Measurements from ENCODE around the gene NINJ2. TPM values are rescaled to one million over a fixed set of nuclear protein-coding genes. Genes with fewer than 3 reads are reported as not detected.

The NINJ2 gene
- total and polyA plus RNA-seq, 3 donors from 2014 or later = 9.2 to 17.3 (median 11.2) TPM

DNA sequence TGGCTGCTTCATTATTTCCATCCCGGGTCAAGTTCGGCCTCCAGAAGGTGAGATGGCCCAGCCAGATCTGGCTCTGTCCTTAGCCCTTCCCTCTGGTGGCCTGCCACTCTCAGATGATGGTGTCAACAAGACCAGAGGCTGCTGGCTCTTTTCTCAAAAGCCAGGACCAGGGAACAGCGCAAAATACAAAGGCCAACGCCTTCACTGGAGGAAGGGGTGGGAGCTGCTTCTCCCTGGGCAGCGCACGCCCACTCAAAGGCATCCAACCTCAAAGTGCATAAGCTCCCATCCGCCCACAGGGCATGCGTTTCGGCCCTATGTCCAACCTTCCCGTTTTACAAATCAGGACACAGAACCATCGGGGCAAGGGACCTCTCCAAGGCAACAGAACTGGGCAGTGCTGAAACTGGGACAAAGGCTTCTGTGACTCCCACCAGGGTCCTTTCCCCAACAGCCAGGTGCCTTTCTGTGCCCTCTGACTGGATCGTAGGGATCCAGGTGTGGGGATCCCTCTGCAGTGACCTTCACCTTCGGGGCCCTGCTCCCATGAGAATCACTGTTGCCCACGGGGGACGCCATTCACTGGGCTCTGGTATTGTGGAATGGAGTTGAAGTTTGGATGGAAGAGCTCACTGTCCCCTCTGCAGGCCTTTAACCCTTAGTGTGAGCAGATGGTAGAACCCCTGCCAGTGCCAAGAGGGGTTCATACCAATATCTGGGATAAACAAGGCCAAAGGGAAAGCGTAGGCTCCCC, 76.8 kb downstream of the NINJ2 start:
- WGBS, 2 donors = 82 to 88% methylated on average over 13 to 16 of the region's 16 CpGs
- no peak overlapping the region for H3K4me3 ChIP-seq
- no peak overlapping the region for H3K27ac ChIP-seq
- no peaks in the 10 kb centered on the region for H3K36me3 ChIP-seq (ENCODE audit: low read depth, missing control alignments)
- no peaks in the 10 kb centered on the region for H3K27me3 ChIP-seq
- DNase-seq = no peak
- no peak for TF ChIP-seq POLR2A (IDR thresholded peaks at IDR 0.05)
- TF ChIP-seq, protein P1, sequence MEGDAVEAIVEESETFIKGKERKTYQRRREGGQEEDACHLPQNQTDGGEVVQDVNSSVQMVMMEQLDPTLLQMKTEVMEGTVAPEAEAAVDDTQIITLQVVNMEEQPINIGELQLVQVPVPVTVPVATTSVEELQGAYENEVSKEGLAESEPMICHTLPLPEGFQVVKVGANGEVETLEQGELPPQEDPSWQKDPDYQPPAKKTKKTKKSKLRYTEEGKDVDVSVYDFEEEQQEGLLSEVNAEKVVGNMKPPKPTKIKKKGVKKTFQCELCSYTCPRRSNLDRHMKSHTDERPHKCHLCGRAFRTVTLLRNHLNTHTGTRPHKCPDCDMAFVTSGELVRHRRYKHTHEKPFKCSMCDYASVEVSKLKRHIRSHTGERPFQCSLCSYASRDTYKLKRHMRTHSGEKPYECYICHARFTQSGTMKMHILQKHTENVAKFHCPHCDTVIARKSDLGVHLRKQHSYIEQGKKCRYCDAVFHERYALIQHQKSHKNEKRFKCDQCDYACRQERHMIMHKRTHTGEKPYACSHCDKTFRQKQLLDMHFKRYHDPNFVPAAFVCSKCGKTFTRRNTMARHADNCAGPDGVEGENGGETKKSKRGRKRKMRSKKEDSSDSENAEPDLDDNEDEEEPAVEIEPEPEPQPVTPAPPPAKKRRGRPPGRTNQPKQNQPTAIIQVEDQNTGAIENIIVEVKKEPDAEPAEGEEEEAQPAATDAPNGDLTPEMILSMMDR (IDR thresholded peaks at IDR 0.05) = no peak
- no peaks in the 10 kb centered on the region for H3K9me3 ChIP-seq
- H3K4me1 ChIP-seq = peaks cover 3% of the 10 kb centered on the region
- intact Hi-C loops (cut with DNase I; ENCODE audit: low total_unique reads) = no loop called here

DNA sequence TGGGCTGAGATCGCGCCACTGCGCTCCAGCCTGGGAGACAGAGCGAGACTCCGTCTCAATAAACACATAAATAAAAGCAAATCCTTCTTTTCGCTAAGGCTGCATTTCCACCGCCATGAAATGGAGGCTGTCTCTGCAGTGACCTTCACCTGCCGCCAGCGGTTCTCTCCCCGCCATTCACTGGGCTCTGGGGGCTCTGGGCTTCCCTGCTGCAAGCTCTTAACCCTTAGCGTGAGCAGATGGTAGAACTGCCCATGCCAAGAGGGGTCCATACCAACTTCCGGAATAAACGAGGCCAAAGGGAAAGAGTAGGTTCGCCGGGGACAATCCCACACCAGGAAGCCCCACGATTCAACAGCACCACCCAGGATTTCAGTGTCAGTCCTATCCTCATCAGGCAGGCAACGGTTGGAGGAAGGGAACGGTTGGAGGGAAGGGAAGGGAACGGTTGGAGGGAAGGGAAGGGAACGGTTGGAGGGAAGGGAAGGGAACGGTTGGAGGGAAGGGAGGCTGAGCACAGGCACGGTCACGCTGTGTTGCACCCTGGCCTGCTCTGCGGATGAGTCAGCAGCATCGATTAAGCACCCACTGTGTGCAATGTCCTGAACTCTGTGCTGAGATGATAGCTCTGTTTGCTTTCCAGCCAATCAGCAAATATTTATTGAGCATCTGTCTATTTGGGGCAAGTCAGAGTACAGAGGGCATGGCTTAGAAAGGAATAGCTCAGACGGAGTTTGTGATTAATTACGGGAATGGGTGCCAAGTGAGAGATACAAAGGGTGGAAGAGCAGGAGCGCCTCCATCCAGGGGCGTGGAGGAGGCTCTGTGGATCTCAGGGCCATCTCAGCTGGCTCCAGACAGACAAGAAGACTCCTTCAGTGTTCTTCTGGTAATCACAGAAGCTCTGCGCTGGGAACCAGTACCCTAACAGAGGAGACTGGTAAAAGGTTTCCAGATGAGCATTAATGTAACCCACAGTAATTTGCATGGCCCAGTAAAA, 77.9 kb downstream of the NINJ2 start:
- TF ChIP-seq, protein P1 (IDR thresholded peaks at IDR 0.05) = no peak
- TF ChIP-seq POLR2A (IDR thresholded peaks at IDR 0.05) = no peak
- no peaks in the 10 kb centered on the region for H3K27me3 ChIP-seq
- no peak for DNase-seq
- intact Hi-C loops (cut with DNase I; ENCODE audit: low total_unique reads) = no loop called here
- H3K9me3 ChIP-seq = no peaks in the 10 kb centered on the region
- no peak overlapping the region for H3K27ac ChIP-seq
- no peaks in the 10 kb centered on the region for H3K36me3 ChIP-seq (ENCODE audit: low read depth, missing control alignments)
- H3K4me1 ChIP-seq = no peaks in the 10 kb centered on the region
- 71 to 74% methylated on average over 30 of the region's 30 CpGs for WGBS, 2 donors
- no peak overlapping the region for H3K4me3 ChIP-seq

DNA sequence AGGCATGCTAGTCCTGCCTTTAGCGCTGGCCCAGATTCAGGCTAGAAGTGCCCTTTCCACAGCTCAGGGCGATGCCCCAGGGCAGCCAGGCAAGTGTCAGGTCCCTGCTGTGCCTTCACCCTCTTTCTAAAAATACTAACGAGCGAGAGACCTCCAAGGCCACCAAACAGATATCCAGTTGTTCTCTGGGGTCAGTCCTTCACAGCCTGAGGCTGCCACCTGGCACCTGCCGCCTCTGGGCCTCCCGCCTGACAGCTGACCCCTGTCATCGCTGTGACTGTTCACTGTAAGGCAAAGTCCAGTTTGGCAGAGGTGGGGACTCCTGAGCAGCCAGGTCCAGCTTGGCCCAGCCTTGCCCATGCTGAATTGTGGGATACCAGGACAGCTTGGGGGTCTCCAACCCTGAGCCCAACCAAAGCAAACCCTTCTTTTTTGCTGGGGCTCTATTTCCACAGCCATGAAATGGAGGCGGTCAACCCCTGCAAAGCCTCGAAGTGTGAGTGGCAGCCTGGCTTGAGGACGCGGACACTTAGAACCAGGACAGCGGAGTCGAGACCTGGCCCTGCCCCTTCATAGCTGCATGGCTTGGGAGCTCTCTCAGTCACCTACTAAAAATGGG, 79.9 kb downstream of the NINJ2 start:
- H3K27ac ChIP-seq = no peak overlapping the region
- no peaks in the 10 kb centered on the region for H3K4me1 ChIP-seq
- H3K36me3 ChIP-seq (ENCODE audit: low read depth, missing control alignments) = no peaks in the 10 kb centered on the region
- 68 to 72% methylated on average over 7 to 13 of the region's 13 CpGs for WGBS, 2 donors
- intact Hi-C loops (cut with DNase I; ENCODE audit: low total_unique reads) = no loop called here
- H3K9me3 ChIP-seq = no peaks in the 10 kb centered on the region
- no peaks in the 10 kb centered on the region for H3K27me3 ChIP-seq
- H3K4me3 ChIP-seq = no peak overlapping the region
- TF ChIP-seq POLR2A (IDR thresholded peaks at IDR 0.05) = no peak
- TF ChIP-seq, protein P1 (IDR thresholded peaks at IDR 0.05) = no peak
- DNase-seq = no peak

DNA sequence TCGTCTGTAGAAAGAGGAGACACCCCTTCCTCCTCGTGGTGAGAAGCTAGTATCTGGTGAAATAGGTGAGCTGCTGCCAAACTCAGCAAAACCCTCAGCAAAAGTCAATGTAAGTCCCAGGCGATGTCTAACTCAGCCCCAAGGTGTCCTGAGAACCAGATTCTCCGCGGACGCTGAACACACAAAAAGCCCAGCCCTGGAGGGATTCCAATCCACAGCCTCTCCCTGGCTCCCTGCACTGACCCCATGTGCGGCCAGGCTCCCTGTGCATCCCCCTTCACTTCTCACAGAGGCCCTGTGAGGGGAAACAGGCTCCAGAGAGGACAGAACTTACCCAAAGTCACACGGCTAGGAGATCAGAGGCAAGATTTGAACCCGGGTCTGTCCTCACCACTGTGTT, 81.5 kb downstream of the NINJ2 start:
- Histone ChIP-seq H3K27me3 (no peaks in the 10 kb centered on the region), H3K4me1 (no peaks in the 10 kb centered on the region), H3K36me3 (ENCODE audit: low read depth, missing control alignments) (no peaks in the 10 kb centered on the region), H3K4me3 (no peak overlapping the region), H3K27ac (no peak overlapping the region), H3K9me3 (no peaks in the 10 kb centered on the region)
- no peak for DNase-seq
- 86 to 96% methylated on average over 8 to 9 of the region's 9 CpGs for WGBS, 2 donors
- no peak for TF ChIP-seq POLR2A (IDR thresholded peaks at IDR 0.05)
- TF ChIP-seq, protein P1 (IDR thresholded peaks at IDR 0.05) = no peak
- intact Hi-C loops (cut with DNase I; ENCODE audit: low total_unique reads) = no loop called here
